ENCODE results near the gene URAD. TPM values are rescaled to one million over a fixed set of nuclear protein-coding genes. Genes with fewer than 3 reads are reported as not detected.
A peak's percentile ranks its signal among the peaks of the same experiment; 100 is the strongest.

URAD gene
- total RNA-seq, 1 donor, result not detected

GRCh38 chr13:27962128-27962841 is 26.2 kb downstream of the URAD start:
- no peak for TF ChIP-seq CTCF (IDR thresholded peaks at IDR 0.05; ENCODE audit: insufficient read depth, low read depth, low read length)
- DNase-seq (ENCODE audit: low read depth), result no peak
- no peak overlapping the region for H3K4me3 ChIP-seq (ENCODE audit: low read depth, low read length)

- no peak overlapping the region for H3K4me3 ChIP-seq (ENCODE audit: low read depth, low read length)
- DNase-seq (ENCODE audit: low read depth), result no peak
- TF ChIP-seq CTCF (IDR thresholded peaks at IDR 0.05; ENCODE audit: insufficient read depth, low read depth, low read length), result no peak
These were observed 27.0 kb downstream of the URAD start for GRCh38 chr13:27961227-27962085.

GRCh38 chr13:27960362-27961226 is 27.9 kb downstream of the URAD start:
- H3K4me3 ChIP-seq (ENCODE audit: low read depth, low read length), result peak overlapping the region; percentile 18
- DNase-seq (ENCODE audit: low read depth), result peak; percentile 8
- TF ChIP-seq CTCF (IDR thresholded peaks at IDR 0.05; ENCODE audit: insufficient read depth, low read depth, low read length), result peak; percentile 29

- no peak for DNase-seq (ENCODE audit: low read depth)
- no peak for TF ChIP-seq CTCF (IDR thresholded peaks at IDR 0.05; ENCODE audit: insufficient read depth, low read depth, low read length)
- peak overlapping the region; percentile 15 for H3K4me3 ChIP-seq (ENCODE audit: low read depth, low read length)
These were observed 28.5 kb downstream of the URAD start for GRCh38 chr13:27959976-27960361.

- no peak for DNase-seq (ENCODE audit: low read depth)
- TF ChIP-seq CTCF (IDR thresholded peaks at IDR 0.05; ENCODE audit: insufficient read depth, low read depth, low read length), result no peak
- no peak overlapping the region for H3K4me3 ChIP-seq (ENCODE audit: low read depth, low read length)
These were observed 31.8 kb downstream of the URAD start for GRCh38 chr13:27956576-27957300.

GRCh38 chr13:27955014-27955591 is 33.4 kb downstream of the URAD start:
- no peak for DNase-seq (ENCODE audit: low read depth)
- no peak overlapping the region for H3K4me3 ChIP-seq (ENCODE audit: low read depth, low read length)
- TF ChIP-seq CTCF (IDR thresholded peaks at IDR 0.05; ENCODE audit: insufficient read depth, low read depth, low read length), result no peak
